GM10266 (cell line): ENCODE measurements around the gene AGAP4.
"Not testable (repeated sequence)": the region's sequence is repeated elsewhere in the genome, so short reads cannot be mapped to it uniquely, and the experiment has no call there.

ENCODE experiments used
- DNase-seq: peaks from one replicate; pipeline ENCODE4 v3.0.0; 2012; ENCODE audit errors: extremely low spot score
- CTCF ChIP-seq: IDR thresholded peaks from 2 replicates; pipeline ENCODE4 v1.5.1; 2012; ENCODE audit warnings: mild to moderate bottlenecking, low read depth; ENCODE audit not compliant: control insufficient read depth, insufficient read depth; ENCODE audit errors: missing control alignments

Gene AGAP4

GRCh38 chr10:45817130-45817859 is 30.0 kb downstream of the AGAP4 start:
- TF ChIP-seq CTCF: no peak
- DNase-seq: no peak

- not testable (repeated sequence) for DNase-seq
Measured at GRCh38 chr10:45814146-45814545, 33.2 kb downstream of the AGAP4 start.

- not testable (repeated sequence) for DNase-seq
Measured at GRCh38 chr10:45812959-45813358, 34.3 kb downstream of the AGAP4 start.

GRCh38 chr10:45811075-45811474 is 36.2 kb downstream of the AGAP4 start:
- TF ChIP-seq CTCF: no peak
- DNase-seq: no peak

GRCh38 chr10:45809837-45810236 is 37.5 kb downstream of the AGAP4 start:
- DNase-seq: no peak
- no peak for TF ChIP-seq CTCF

- DNase-seq: not testable (repeated sequence)
Measured at GRCh38 chr10:45804996-45805395, 42.3 kb downstream of the AGAP4 start.

GRCh38 chr10:45803060-45804010 is 44.0 kb downstream of the AGAP4 start:
- DNase-seq: not testable (repeated sequence)

GRCh38 chr10:45794761-45795160 is 52.5 kb downstream of the AGAP4 start:
- DNase-seq: not testable (repeated sequence)

GRCh38 chr10:45790694-45791426 is 56.4 kb downstream of the AGAP4 start:
- DNase-seq: not testable (repeated sequence)

- not testable (repeated sequence) for DNase-seq
Measured at GRCh38 chr10:45789991-45790390, 57.3 kb downstream of the AGAP4 start.

- DNase-seq: not testable (repeated sequence)
Measured at GRCh38 chr10:45787212-45787741, 60.0 kb downstream of the AGAP4 start.

- not testable (repeated sequence) for DNase-seq
Measured at GRCh38 chr10:45786217-45786616, 61.1 kb downstream of the AGAP4 start.
